Measurements from ENCODE around the gene CROCC2.

Gene CROCC2

GRCh38 chr2:240893363-240893844, 12.7 kb upstream of the CROCC2 start:
- no peak for DNase-seq (ENCODE audit: low read depth)
- TF ChIP-seq, protein P1, sequence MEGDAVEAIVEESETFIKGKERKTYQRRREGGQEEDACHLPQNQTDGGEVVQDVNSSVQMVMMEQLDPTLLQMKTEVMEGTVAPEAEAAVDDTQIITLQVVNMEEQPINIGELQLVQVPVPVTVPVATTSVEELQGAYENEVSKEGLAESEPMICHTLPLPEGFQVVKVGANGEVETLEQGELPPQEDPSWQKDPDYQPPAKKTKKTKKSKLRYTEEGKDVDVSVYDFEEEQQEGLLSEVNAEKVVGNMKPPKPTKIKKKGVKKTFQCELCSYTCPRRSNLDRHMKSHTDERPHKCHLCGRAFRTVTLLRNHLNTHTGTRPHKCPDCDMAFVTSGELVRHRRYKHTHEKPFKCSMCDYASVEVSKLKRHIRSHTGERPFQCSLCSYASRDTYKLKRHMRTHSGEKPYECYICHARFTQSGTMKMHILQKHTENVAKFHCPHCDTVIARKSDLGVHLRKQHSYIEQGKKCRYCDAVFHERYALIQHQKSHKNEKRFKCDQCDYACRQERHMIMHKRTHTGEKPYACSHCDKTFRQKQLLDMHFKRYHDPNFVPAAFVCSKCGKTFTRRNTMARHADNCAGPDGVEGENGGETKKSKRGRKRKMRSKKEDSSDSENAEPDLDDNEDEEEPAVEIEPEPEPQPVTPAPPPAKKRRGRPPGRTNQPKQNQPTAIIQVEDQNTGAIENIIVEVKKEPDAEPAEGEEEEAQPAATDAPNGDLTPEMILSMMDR (IDR thresholded peaks at IDR 0.05; ENCODE audit: control insufficient read depth, extremely low read depth, insufficient read depth), result no peak
- no peak overlapping the region for H3K4me3 ChIP-seq (ENCODE audit: low read depth, low read length)

DNA sequence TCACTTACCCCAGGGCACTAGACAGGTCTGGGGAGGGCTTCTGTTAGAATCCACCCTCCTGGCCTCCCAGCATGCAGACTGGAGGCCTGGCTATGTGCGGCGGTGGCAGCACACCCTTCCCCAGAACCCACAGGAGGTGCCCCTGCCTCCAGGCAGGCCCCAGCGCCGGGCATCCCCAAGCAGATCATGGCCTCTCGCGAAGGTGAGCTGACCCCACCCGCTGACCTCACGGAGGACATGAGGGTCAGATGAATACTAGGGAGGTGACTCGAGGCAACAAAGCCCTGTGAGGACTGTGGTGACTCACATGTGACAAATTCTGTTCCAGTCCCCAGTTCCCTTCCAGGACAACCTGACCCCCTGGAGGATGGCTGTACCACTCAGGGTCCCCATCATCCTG, 12.1 kb upstream of the CROCC2 start:
- TF ChIP-seq, protein P1 (IDR thresholded peaks at IDR 0.05; ENCODE audit: control insufficient read depth, extremely low read depth, insufficient read depth), result no peak
- DNase-seq (ENCODE audit: low read depth), result no peak
- no peak overlapping the region for H3K4me3 ChIP-seq (ENCODE audit: low read depth, low read length)

DNA sequence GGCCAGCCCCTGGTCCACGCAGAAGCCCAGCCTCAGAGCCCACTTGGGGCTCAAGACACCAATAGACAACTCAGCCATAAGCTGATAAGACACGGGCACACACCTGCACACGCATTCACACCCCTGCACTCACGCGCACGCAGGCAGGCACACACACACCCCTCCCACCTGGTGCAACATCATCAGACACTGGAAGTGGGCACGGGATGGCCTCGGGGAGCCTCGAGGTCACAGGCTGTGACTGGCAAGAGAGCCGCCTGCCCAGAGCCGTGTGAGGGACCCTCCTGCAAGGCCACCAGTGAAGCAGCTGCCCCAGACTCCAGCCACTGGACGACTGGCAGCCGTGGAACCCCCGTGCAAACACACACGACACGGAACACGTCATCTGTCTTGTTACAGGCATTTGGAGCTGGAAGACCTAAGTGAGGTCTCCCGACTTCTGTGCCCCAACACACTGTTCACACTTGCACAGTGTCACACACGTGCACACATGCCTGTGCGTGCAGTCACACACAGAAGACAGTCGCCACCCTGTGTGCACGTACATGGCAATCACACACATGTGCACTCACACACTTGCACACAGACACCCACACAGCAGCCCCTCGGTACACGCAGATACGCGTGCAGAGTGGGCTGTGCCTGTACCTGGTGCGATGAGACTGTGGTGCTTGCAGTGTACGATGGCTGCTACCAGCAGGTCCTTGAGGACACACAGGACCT, 11.1 kb upstream of the CROCC2 start:
- DNase-seq (ENCODE audit: low read depth), result no peak
- TF ChIP-seq, protein P1 (IDR thresholded peaks at IDR 0.05; ENCODE audit: control insufficient read depth, extremely low read depth, insufficient read depth), result no peak
- no peak overlapping the region for H3K4me3 ChIP-seq (ENCODE audit: low read depth, low read length)

GRCh38 chr2:240895656-240896388, 10.3 kb upstream of the CROCC2 start, which contains the start of gene MAB21L4:
Gene MAB21L4 (minus strand): TSS chr2:240896156. CDS start chr2:240895997, 159 bp downstream.
- no peak for DNase-seq (ENCODE audit: low read depth)
- TF ChIP-seq, protein P1 (IDR thresholded peaks at IDR 0.05; ENCODE audit: control insufficient read depth, extremely low read depth, insufficient read depth), result no peak
- no peak within 1 kb of the TSS for H3K4me3 ChIP-seq (ENCODE audit: low read depth, low read length)

DNA sequence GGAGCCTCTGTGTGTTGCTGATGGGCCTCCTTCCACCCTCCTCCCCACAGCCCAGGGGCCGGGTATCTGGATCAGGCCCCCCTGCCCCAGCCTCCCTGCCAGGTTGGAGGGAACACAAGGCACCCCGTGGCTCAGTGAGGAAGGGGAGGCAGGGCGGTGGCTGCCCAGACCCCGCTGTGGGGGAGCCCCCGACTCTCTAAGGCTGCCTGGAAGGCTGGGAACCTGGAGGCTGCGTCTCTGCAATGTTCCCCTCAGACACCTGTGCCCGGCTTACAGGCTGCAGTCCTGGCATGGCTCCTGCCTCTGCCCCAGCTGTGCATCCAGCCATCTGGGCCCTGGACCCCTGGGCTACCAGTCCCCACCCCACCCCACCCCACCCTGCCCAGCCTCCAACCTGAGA, 9.7 kb upstream of the CROCC2 start:
- H3K4me3 ChIP-seq (ENCODE audit: low read depth, low read length), result no peak overlapping the region
- TF ChIP-seq, protein P1 (IDR thresholded peaks at IDR 0.05; ENCODE audit: control insufficient read depth, extremely low read depth, insufficient read depth), result no peak
- DNase-seq (ENCODE audit: low read depth), result no peak

DNA sequence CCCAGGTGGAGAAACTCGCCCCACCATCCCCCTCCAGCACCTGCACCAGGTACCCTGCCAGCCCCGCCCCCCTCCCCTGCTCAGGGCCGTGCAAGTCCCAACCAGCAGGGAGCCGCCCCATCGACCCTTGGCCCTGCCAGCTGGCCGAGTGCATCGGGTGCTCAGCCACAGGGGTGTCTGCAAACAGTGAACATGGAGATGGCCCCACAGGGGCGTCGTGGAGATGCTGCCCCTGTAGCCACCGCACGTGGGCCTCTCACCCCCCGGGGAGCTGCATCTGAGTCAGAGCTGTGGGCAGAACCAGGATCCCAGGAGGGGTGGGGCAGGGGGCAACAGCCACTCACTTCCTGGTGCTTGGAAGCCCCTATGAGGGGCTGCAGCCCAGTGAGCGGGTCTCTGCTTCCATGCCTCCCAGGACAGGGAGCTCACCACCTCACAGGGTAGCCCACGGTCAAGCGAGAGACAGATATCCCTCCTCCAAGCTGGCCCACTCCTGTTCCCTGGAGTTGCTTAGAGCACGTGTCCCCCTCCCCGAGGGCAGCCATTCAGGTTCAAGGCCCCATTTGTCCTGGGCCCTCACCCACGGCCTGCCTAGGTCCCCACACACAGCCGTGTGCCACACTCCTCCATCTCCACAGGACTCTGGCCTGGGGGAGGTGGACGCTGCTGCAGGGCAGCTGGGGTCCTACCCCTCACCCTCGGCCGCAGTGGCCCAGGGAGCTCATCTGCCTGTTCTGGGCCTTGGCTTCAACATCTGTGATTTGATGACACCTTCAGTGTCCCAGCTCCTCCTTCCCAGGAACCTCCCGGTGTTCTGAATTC, 9.1 kb upstream of the CROCC2 start:
- H3K4me3 ChIP-seq (ENCODE audit: low read depth, low read length), result no peak overlapping the region
- TF ChIP-seq, protein P1 (IDR thresholded peaks at IDR 0.05; ENCODE audit: control insufficient read depth, extremely low read depth, insufficient read depth), result no peak
- no peak for DNase-seq (ENCODE audit: low read depth)

Data from LNCaP clone FGC (cell line).